HepG2 (cell line): Measurements from ENCODE around the gene FMO2.

Experiments used
- CENPBD1 ChIP-seq: sonication (generic); formaldehyde crosslinking; IDR thresholded peaks from 2 replicates; pipeline ENCODE4 v1.8.0; 2022; ENCODE audit warnings: missing genetic modification reagents, low read depth, mild to moderate bottlenecking, borderline replicate concordance
- KDM5B ChIP-seq: sonication (generic); formaldehyde crosslinking; IDR thresholded peaks from 2 replicates; pipeline ENCODE4 v1.4.0; 2020; ENCODE audit warnings: missing genetic modification reagents, mild to moderate bottlenecking, borderline replicate concordance
- MTA3 ChIP-seq: sonication (generic); formaldehyde crosslinking; IDR thresholded peaks from 2 replicates; pipeline ENCODE4 v1.4.0; 2020; ENCODE audit warnings: missing genetic modification reagents
- MTF1 ChIP-seq: sonication (generic); formaldehyde crosslinking; IDR thresholded peaks from 2 replicates; pipeline ENCODE4 v1.5.0; 2020; ENCODE audit warnings: missing genetic modification reagents
- SMC3 ChIP-seq: IDR thresholded peaks from 2 replicates; pipeline ENCODE4 v1.6.1; 2011; ENCODE audit warnings: low read length, improper control_type of control experiment
- TP53 ChIP-seq: sonication (generic); formaldehyde crosslinking; conservative IDR thresholded peaks from 2 replicates; pipeline ENCODE4 v1.4.0; 2020; ENCODE audit warnings: missing genetic modification reagents
- ZNF615 ChIP-seq: sonication (generic); formaldehyde crosslinking; IDR thresholded peaks from 2 replicates; pipeline ENCODE4 v1.5.0; 2020; ENCODE audit warnings: mild to moderate bottlenecking, missing genetic modification reagents, borderline replicate concordance
- TF ChIP-seq, protein P1 (sequence below): sonication (generic); formaldehyde crosslinking; IDR thresholded peaks from 2 replicates; pipeline ENCODE4 v1.5.1; 2020; ENCODE audit warnings: mild to moderate bottlenecking, missing genetic modification reagents, moderate library complexity

DNA sequence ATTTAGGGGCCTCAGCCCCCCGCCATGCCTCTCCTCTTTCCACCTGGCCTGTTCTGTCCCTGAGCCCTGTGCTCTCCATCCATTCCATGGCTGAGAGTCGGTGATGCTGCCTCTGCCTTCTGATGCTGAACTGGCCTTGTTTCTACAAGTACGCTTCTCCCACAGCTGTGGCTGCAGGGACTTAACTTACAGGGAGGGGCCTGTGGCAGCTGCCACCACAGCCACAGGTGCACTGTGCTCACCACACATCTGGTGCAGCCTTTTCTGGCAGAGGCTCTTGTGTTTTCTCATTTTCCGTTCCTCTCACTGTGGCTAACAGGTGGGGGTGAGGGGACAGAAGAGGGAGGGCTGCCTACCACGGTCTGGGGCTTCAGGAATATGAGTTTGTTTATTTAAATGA, 67.4 kb downstream of the FMO2 start:
- TF ChIP-seq TP53 (no peak), MTF1 (CRISPR knock-in tag) (no peak), SMC3 (no peak), KDM5B (CRISPR knock-in tag) (no peak), CENPBD1 (CRISPR knock-in tag) (no peak), ZNF615 (CRISPR knock-in tag) (no peak), MTA3 (CRISPR knock-in tag) (no peak)
- TF ChIP-seq, protein P1, sequence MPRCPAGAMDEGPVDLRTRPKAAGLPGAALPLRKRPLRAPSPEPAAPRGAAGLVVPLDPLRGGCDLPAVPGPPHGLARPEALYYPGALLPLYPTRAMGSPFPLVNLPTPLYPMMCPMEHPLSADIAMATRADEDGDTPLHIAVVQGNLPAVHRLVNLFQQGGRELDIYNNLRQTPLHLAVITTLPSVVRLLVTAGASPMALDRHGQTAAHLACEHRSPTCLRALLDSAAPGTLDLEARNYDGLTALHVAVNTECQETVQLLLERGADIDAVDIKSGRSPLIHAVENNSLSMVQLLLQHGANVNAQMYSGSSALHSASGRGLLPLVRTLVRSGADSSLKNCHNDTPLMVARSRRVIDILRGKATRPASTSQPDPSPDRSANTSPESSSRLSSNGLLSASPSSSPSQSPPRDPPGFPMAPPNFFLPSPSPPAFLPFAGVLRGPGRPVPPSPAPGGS, result no peak
